ENCODE measurements around the gene HASPIN. TPM values are rescaled to one million over a fixed set of nuclear protein-coding genes. Genes with fewer than 3 reads are reported as not detected.
A peak's percentile ranks its signal among the peaks of the same experiment; 100 is the strongest.

HASPIN gene
- total and polyA plus RNA-seq, 2 of the 8 experiments (the other 6 are each of a cell fraction or from before 2014, with no cell fraction given), result 7.8 to 29.5 TPM

GRCh38 chr17:3768341-3768740, 44.6 kb downstream of the HASPIN start:
- H4K20me1 ChIP-seq (replicated peaks in 1 of 2; ENCODE audit: control insufficient read depth in 1 of 2, insufficient read depth in 2 of 2, low read length in 2 of 2), result no peaks in the 10 kb centered on the region
- no peak overlapping the region for H4K5ac ChIP-seq (ENCODE audit: insufficient read length, low read depth, low read length)
- DNase-seq (ENCODE audit: low read depth in 1 of 2, low spot score in 2 of 2) (no peak), FAIRE-seq (no peak)
- POLR2A ChIA-PET (ENCODE audit: partially characterized antibody), result interaction anchor here (1.0 kb wide), 1 partner anchor 45 kb away, joined by 7 read pairs; the partner anchor contains the start of gene HASPIN
- no peak overlapping the region for H3K4me3 ChIP-seq (ENCODE audit: extremely low read depth in 1 of 4, insufficient read depth in 2 of 4, low read depth in 3 of 4, low read length in 4 of 4)
- no peak overlapping the region for H2BK5ac ChIP-seq (ENCODE audit: low read depth, low read length)
- no peaks in the 10 kb centered on the region for H3K27me3 ChIP-seq (replicated peaks in 1 of 4; ENCODE audit: control insufficient read depth in 3 of 4, extremely low read depth in 1 of 4, insufficient read depth in 3 of 4, low read length in 3 of 4)
- no peaks in the 10 kb centered on the region for H3K36me3 ChIP-seq (ENCODE audit: control insufficient read depth in 2 of 4, insufficient read depth in 4 of 4, low read length in 3 of 4)
- no peak overlapping the region for H3K18ac ChIP-seq (ENCODE audit: extremely low read depth, low read length)
- H3K27ac ChIP-seq (ENCODE audit: low read depth, low read length), result no peak overlapping the region
- no peak overlapping the region for H3K56ac ChIP-seq (replicated peaks; ENCODE audit: insufficient read length, low read depth, low read length)
- no peaks in the 10 kb centered on the region for H3K79me1 ChIP-seq (ENCODE audit: low read depth, low read length)
- peaks cover 0 to 14% (median 2%) of the 10 kb centered on the region in 4 experiments; a peak in 2 of 7 replicates for H3K4me1 ChIP-seq (replicated peaks in 1 of 4; ENCODE audit: control insufficient read depth in 3 of 4, insufficient read depth in 4 of 4, low read length in 3 of 4)
- H2BK12ac ChIP-seq (ENCODE audit: low read depth, low read length), result no peak overlapping the region
- H3K4me2 ChIP-seq (ENCODE audit: insufficient read depth in 1 of 2, low read depth in 2 of 2, low read length in 2 of 2), result no peak overlapping the region
- H3K4ac ChIP-seq (replicated peaks; ENCODE audit: insufficient read length, low read depth, low read length), result no peak overlapping the region
- no peak overlapping the region for H4K8ac ChIP-seq (ENCODE audit: extremely low read depth, insufficient read depth, low read length)
- H3K23ac ChIP-seq (ENCODE audit: insufficient read length), result no peak overlapping the region
- no peak overlapping the region for H2BK20ac ChIP-seq (ENCODE audit: low read length)
- H2BK15ac ChIP-seq (ENCODE audit: low read length), result no peak overlapping the region
- H2AFZ ChIP-seq (ENCODE audit: low read length), result no peak overlapping the region
- WGBS, 2 experiments (ENCODE audit: extremely low coverage in 1 of 2, insufficient coverage in 1 of 2, insufficient read length in 1 of 2, insufficient replicate concordance in 2 of 2, low coverage in 1 of 2, low lambda C conversion rate in 2 of 2, missing lambda C conversion rate in 1 of 2), result 90% methylated on average over 9 of the region's 9 CpGs; no CpG with 5 or more reads in 1 of the 2 experiments
- H3K9me3 ChIP-seq (ENCODE audit: insufficient read depth in 2 of 2, low read depth in 1 of 2, low read length in 1 of 2), result no peaks in the 10 kb centered on the region
- no peaks in the 10 kb centered on the region for H3K23me2 ChIP-seq (ENCODE audit: low read depth, low read length)
- H2AK5ac ChIP-seq (ENCODE audit: low read depth, low read length), result no peak overlapping the region
- no peaks in the 10 kb centered on the region for H3K79me2 ChIP-seq (ENCODE audit: control insufficient read depth in 1 of 2, insufficient read depth in 2 of 2, low read length in 2 of 2)
- no peak overlapping the region for H3K9ac ChIP-seq (replicated peaks in 1 of 4; ENCODE audit: extremely low read depth in 1 of 4, low read depth in 3 of 4, low read length in 3 of 4)
- no peak overlapping the region for H4K91ac ChIP-seq (replicated peaks; ENCODE audit: insufficient read length, low read length)
- H3K14ac ChIP-seq (ENCODE audit: insufficient read length), result peak overlapping the region; percentile 33
- no peak overlapping the region for H2BK120ac ChIP-seq (replicated peaks; ENCODE audit: low read depth, low read length)
- CTCF ChIA-PET (ENCODE audit: partially characterized antibody), result interaction anchor here (0.9 to 11.5 kb wide), 3 partner anchors 9 to 249 kb away, joined by 3 to 132 read pairs (median 4); no protein-coding TSS in a partner anchor
- TF ChIP-seq SP4 (IDR thresholded peaks at IDR 0.05; ENCODE audit: low read length), result no peak

All from H1 (cell line).